ENCODE measurements around the gene ACSL5.
"Not testable (repeated sequence)": the region's sequence is repeated elsewhere in the genome, so short reads cannot be mapped to it uniquely, and the experiment has no call there.

ACSL5 gene

DNA sequence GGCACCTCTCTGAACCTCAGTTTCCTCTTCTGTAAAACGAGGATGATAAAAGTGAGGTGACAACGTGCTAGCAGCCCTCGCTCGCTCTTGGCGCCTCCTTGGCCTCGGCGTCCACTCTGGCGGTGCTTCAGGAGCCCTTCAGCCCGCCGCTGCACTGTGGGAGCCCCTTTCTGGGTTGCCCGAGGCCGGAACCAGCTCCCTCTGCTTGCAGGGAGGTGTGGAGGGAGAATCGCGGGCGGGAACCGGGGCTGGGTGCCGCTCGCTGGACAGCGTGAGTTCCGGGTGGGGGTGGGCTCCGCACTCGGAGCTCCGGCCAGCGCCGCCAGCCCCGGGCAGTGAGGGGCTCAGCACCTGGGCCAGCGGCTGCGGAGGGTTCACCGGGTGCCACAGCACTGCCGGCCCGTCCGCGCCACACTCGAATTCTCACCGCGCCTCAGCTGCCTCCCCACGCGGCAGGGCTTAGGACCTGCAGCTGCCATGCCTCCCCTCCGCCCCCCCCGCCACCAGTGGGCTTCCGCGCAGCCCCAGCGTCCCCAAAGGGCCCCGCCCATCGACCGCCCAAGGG lies 24.3 kb upstream of the ACSL5 start:
- no peak for DNase-seq (ENCODE audit: low spot score)

GRCh38 chr10:112351146-112351545 lies 22.8 kb upstream of the ACSL5 start:
- no peak for DNase-seq (ENCODE audit: low spot score)

DNA sequence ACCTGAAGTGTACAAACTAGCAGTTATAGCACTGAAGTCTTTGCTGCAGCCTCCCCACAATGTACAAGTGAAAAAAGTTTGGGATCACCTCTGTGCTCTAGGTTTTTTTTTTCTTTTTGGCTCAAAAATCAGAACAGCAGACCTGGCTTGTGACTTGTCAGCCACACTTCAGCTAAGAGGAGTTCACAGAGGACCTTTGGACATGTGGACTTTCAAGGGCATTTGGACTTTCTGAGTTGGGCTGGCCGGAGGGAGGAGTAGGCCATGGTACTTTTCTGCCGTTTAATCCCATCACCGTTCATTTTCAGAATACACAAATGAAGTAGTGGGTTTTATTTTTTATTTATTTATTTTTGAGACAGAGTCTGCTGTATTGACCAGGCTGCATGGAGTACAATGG lies 21.9 kb upstream of the ACSL5 start:
- DNase-seq (ENCODE audit: low spot score), result no peak

DNA sequence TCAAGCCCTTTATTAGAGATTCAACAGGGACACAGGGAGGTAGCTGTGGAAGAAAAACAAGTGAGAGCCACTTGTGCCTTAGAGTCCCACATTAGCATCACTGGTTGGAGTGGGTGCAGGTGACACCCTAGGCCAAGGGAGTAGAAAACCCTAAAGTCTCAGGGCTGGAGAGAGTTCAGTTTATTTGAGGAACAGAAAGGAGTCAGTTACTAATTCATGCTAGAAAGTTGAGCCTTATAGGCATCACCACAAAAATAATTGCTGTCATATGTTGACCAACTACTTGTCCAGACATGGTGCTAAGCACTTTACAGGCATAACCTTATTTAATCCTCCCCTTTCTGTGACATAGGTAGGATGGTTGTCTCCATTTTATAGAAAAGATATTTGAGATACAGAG lies 20.9 kb upstream of the ACSL5 start:
- no peak for DNase-seq (ENCODE audit: low spot score)

- no peak for DNase-seq (ENCODE audit: low spot score)
Observed at GRCh38 chr10:112356686-112357085, 17.2 kb upstream of the ACSL5 start.

- DNase-seq (ENCODE audit: low spot score), result no peak
Observed at GRCh38 chr10:112359606-112360307, 14.2 kb upstream of the ACSL5 start.

- peak; percentile 34 for DNase-seq (ENCODE audit: low spot score)
Observed at GRCh38 chr10:112360308-112361270, 13.3 kb upstream of the ACSL5 start.

DNA sequence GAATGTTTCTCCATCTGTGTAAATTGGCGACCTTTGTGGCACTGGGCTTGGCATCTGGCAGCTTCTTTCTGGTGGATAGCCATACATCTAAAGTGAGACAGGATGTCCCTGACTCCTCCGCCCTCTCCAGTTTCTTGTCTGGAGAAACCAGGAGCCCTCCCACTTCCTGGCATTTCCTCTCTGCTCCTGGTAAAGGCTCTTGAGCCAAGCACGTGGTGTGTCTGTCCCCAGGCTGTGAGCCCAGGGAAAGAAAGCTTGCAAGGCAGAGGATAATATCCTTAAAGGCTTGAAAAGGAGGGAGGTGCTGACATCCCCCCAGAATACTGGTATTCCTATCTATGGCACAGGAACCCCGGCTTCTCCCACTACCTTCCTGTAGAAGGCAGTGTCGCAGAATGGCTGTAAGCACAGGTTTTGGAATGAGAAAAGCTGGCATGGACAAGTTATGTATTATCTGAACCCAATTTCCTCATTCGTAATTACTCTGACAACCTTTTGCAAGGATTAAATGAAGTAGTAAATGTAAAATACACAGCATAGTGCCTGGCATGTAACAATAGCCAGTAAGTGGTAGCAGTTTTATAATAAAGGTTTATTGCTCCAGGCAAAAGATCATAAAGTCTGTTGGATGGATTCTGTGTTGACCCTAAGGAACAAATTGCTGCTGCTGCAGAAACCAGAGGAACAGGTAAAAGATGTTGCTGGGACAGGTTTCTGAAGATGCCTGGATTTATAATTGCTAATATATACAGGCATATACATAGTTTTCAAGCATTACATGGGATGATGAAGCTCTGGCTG lies 11.8 kb upstream of the ACSL5 start:
- peak; percentile 85 for DNase-seq (ENCODE audit: low spot score)

DNA sequence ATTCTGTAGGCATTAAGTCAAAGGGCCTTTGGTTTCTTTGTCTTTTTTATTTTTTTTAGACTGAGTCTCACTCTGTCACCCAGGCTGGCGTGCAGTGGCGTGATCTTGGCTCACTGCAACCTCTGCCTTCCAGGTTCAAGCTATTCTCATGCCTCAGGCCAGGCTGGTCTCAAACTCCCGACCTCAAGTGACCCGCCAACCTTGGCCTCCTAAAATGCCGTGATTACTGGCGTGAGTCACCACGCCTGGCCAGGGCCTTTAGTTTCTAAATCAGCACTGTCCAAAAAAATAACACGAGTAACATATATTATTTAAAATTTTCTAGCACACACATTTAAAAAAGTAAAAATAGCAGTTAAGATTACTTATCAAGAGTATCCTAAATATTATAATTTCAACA lies 11.1 kb upstream of the ACSL5 start:
- DNase-seq (ENCODE audit: low spot score), result no peak

DNA sequence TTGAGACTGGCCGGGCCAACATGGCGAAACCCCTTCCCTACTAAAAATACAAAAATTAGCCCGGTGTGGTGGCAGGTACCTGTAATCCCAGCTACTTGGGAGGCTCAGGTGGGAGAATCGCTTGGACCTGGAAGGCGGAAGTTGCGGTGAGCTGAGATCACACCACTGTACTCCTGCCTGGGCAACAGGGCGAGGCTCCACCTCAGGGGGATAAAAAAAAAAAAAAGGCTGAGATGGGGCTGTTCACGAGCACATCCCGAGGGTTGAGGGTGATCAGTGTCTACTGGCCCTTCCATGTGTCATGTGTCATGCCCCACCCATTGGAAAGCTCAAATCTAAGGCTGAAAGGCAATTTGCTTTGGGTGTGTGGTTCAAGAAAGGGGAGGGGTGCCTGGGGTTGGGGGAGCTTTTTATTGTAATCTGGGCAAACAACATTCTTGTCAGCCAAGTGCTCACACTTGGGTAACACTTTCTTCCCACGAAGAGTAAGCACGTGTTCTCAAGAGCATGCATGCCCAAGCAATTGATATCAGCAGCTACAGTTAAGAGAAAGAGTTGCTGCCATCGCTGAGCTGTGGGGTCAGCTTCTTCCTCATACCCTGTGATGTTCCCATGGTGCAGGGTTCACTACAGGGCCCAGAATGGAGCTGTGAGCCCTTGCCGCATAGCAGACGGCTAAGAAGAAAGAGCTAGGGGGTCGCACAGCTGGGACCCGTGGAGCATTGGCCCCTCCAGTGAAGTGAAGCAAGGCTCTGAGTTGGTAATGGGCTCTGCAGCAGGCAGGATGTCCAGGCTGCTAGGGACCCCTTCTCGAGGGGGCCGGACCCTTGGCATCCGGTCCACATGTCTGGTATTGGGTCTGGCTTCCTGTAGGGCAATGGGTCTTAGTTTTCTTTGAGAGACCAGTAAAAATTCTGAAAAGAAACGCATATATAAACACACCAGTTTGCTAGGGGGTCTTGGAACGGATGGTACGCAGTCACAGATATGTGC lies 9.9 kb upstream of the ACSL5 start:
- no peak for DNase-seq (ENCODE audit: low spot score)

DNA sequence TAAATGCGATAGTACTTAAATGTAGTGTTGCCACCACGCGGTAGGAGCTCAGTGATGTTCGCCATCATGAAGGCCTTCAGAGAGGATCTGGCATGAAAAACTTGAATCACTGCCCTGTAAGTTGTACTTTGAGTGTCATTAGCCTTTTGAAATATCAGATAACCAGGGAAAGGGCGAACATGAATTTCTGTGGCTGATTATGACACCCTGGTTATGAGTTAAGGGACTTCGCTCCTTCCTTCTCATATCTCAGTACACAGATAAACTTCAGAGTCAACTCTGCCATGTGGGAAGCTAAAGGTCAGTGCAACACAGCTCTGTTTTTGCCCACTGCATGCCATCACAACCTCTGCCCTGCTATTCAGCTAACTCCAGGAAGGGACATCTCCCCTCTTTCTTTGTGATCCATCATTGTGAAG lies 8.9 kb upstream of the ACSL5 start:
- no peak for DNase-seq (ENCODE audit: low spot score)

- no peak for DNase-seq (ENCODE audit: low spot score)
Observed at GRCh38 chr10:112365451-112365850, 8.5 kb upstream of the ACSL5 start.

- DNase-seq (ENCODE audit: low spot score), result no peak
Observed at GRCh38 chr10:112366992-112367391, 6.9 kb upstream of the ACSL5 start.

DNA sequence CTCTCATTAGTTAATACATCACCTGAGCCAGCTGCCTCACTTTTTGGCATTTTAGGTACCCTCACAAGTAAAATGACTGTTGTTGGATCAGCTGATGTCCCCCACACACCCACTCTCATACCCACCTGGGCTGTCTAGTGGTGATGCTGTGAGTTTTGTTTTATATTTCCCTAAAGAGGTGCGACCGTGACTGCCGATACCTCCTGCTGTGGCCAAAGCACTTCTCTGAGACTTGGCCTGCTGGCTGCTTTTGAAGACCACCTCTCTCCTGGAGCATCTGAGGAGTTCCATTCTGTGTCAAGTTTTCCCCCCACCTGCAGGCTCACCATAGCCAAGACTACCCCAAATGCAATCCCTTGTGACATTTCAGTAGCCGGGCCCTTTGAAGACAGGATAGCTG lies 6.4 kb upstream of the ACSL5 start:
- DNase-seq (ENCODE audit: low spot score), result no peak

- DNase-seq (ENCODE audit: low spot score), result no peak
Observed at GRCh38 chr10:112369495-112370423, 4.2 kb upstream of the ACSL5 start.

DNA sequence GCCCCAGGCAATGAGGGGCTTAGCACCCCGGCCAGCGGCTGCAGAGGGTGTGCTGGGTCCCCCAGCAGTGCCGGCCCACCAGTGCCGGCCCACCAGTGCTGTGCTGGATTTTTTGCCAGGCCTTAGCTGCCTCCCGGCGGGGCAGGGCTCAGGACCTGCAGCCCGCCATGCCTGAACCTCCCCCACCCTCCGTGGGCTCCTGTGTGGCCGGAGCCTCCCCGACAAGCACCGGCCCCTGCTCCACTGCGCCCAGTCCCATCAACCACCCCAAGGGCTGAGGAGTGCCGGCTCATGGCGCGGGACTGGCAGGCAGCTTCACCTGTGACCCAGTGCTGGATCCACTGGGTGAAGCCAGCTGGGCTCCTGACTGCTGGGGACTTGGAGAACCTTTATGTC lies 3.5 kb upstream of the ACSL5 start:
- no peak for DNase-seq (ENCODE audit: low spot score)

GRCh38 chr10:112371326-112371725 lies 2.6 kb upstream of the ACSL5 start:
- DNase-seq (ENCODE audit: low spot score), result not testable (repeated sequence)

- not testable (repeated sequence) for DNase-seq (ENCODE audit: low spot score)
Observed at GRCh38 chr10:112372182-112372810, 1.6 kb upstream of the ACSL5 start.
